Motor neuron (in vitro differentiated cells): Measurements from ENCODE around the gene ELAPOR2. TPM values are rescaled to one million over a fixed set of nuclear protein-coding genes. Genes with fewer than 3 reads are reported as not detected.
"Not testable (repeated sequence)": the region's sequence is repeated elsewhere in the genome, so short reads cannot be mapped to it uniquely, and the experiment has no call there.

Experiments
- ATAC-seq, 8 experiments: fragments of 200-7000 bp; cut with Tn5 transposase; replicated peaks in 6 of 8; 2 replicates each; pipeline ENCODE4 v1.8.0; 2021; ENCODE audit warnings: mild to moderate bottlenecking in 8 of 8, moderate library complexity in 8 of 8
- H3K27ac ChIP-seq, 2 donors: fragments of 250-450 bp; sonication (Bioruptor Pico); 2 replicates each; pipeline ENCODE4 v1.9.0; 2021; ENCODE audit warnings: antibody characterized with exemption in 2 of 2, mild to moderate bottlenecking in 2 of 2, moderate library complexity in 1 of 2
- H3K4me1 ChIP-seq, 2 donors: fragments of 250-450 bp; sonication (Bioruptor Pico); replicated peaks in 1 of 2; 2 replicates each; pipeline ENCODE4 v1.6.1; 2021; ENCODE audit warnings: antibody characterized with exemption in 2 of 2, mild to moderate bottlenecking in 2 of 2, moderate library complexity in 1 of 2
- H3K4me3 ChIP-seq, 5 donors: fragments of 250-450 bp; sonication (Bioruptor Pico); 2 replicates each; pipeline ENCODE4 v1.9.0; 2021; ENCODE audit warnings: antibody characterized with exemption in 5 of 5, mild to moderate bottlenecking in 5 of 5, moderate library complexity in 4 of 5
- WGBS, 10 experiments: fragments of 450-650 bp; shearing (Covaris generic); methylation state at CpG; one replicate each; pipeline ENCODE4 v1.0.0; 2022; 5-methylcytosine and 5-hydroxymethylcytosine counted together
- in situ Hi-C, 9 experiments: fragments of 400-800 bp; cut with MboI; loops; one replicate each; pipeline ENCODE4 v1.15.0; 2021; ENCODE audit warnings: low sequenced_read_pairs in 9 of 9, low pct_unique_long_range_greater_than_20kb in 2 of 9; ENCODE audit not compliant: unreplicated experiment in 9 of 9
- total RNA-seq, 8 experiments: library from RNA; unstranded; fragments of 300-600 nt; gene quantifications; 2 replicates each; pipeline versions ENCODE4 v1.2.3 to v1.2.4, GENCODE V29; 2022

ELAPOR2 gene
- total RNA-seq, 8 experiments from 2014 or later: 0.46 to 50.1 (median 39.9) TPM

GRCh38 chr7:87075671-87076404 is 16.4 kb upstream of the ELAPOR2 start:
- no peak overlapping the region for H3K4me3 ChIP-seq
- ATAC-seq: peak in 2 of 8 experiments; percentile 40
- 13 to 100% (median 56%) methylated on average over 1 to 2 of the region's 2 CpGs; no CpG with 5 or more reads in 1 of the 10 experiments for WGBS, 10 experiments

GRCh38 chr7:87067788-87068187 is 8.3 kb upstream of the ELAPOR2 start:
- Histone ChIP-seq H3K4me3 (no peak overlapping the region), H3K27ac (no peak overlapping the region), H3K4me1 (no peaks in the 10 kb centered on the region)
- in situ Hi-C loops: loop anchor here in 1 of 9 experiments (25.0 kb wide), 1 partner anchor 130 kb away; no protein-coding TSS in a partner anchor
- no peak for ATAC-seq

More at GRCh38 chr7:87075671-87076404, 16.4 kb upstream of the ELAPOR2 start:
- Histone ChIP-seq H3K4me1 (peaks cover 0 to 7% of the 10 kb centered on the region in 2 donors), H3K27ac (no peak overlapping the region)
- in situ Hi-C loops: no loop called here

GRCh38 chr7:87060288-87060537 is 759 bp upstream of the ELAPOR2 start:
- WGBS, 10 experiments: 0 to 100% (median 70%) methylated on average over 1 to 2 of the region's 2 CpGs; no CpG with 5 or more reads in 2 of the 10 experiments
- no peak for ATAC-seq
- peak overlapping the region; percentile 59 to 92 (median 72) for H3K4me3 ChIP-seq
- in situ Hi-C loops: loop anchor here in 1 of 9 experiments (25.0 kb wide), 1 partner anchor 123 kb away; no protein-coding TSS in a partner anchor
- H3K4me1 ChIP-seq: peaks cover 14 to 16% of the 10 kb centered on the region in 2 donors
- peak overlapping the region in 1 of 2 donors; percentile 50 for H3K27ac ChIP-seq

- ATAC-seq: peak in 6 of 8 experiments; percentile 4 to 71 (median 67)
- H3K27ac ChIP-seq: peak overlapping the region; percentile 76 to 77
- peaks cover 14 to 16% of the 10 kb centered on the region in 2 donors for H3K4me1 ChIP-seq
- in situ Hi-C loops: loop anchor here in 1 of 9 experiments (25.0 kb wide), 1 partner anchor 122 kb away; no protein-coding TSS in a partner anchor
- H3K4me3 ChIP-seq: peak overlapping the region; percentile 59 to 92 (median 72)
- 0 to 40% (median 6%) methylated on average over 1 to 10 of the region's 40 CpGs; no CpG with 5 or more reads in 2 of the 10 experiments for WGBS, 10 experiments
These were observed 520 bp downstream of the ELAPOR2 start for GRCh38 chr7:87058744-87059524.

- ATAC-seq: no peak
- H3K4me3 ChIP-seq: no peak overlapping the region
- 58 to 100% (median 93%) methylated on average over 1 to 2 of the region's 2 CpGs; no CpG with 5 or more reads in 2 of the 10 experiments for WGBS, 10 experiments
- no peak overlapping the region for H3K27ac ChIP-seq
- in situ Hi-C loops: loop anchor here in 1 of 9 experiments (25.0 kb wide), 1 partner anchor 120 kb away; no protein-coding TSS in a partner anchor
- peaks cover 14 to 16% of the 10 kb centered on the region in 2 donors for H3K4me1 ChIP-seq
These were observed 2.2 kb downstream of the ELAPOR2 start for GRCh38 chr7:87057210-87057609.

- no peak overlapping the region for H3K27ac ChIP-seq
- no peak for ATAC-seq
- peaks cover 14 to 16% of the 10 kb centered on the region in 2 donors for H3K4me1 ChIP-seq
- 20 to 100% (median 79%) methylated on average over 1 to 3 of the region's 3 CpGs; no CpG with 5 or more reads in 1 of the 10 experiments for WGBS, 10 experiments
- H3K4me3 ChIP-seq: no peak overlapping the region
- in situ Hi-C loops: loop anchor here in 1 of 9 experiments (25.0 kb wide), 1 partner anchor 119 kb away; no protein-coding TSS in a partner anchor
These were observed 3.1 kb downstream of the ELAPOR2 start for GRCh38 chr7:87056346-87056745.

GRCh38 chr7:87048839-87049238 is 10.6 kb downstream of the ELAPOR2 start:
- 47 to 100% (median 93%) methylated on average over 1 of the region's 1 CpG; no CpG with 5 or more reads in 1 of the 10 experiments for WGBS, 10 experiments
- in situ Hi-C loops: no loop called here
- no peak for ATAC-seq
- Histone ChIP-seq H3K4me1 (no peaks in the 10 kb centered on the region), H3K27ac (no peak overlapping the region), H3K4me3 (no peak overlapping the region)

GRCh38 chr7:87046456-87046855 is 13.0 kb downstream of the ELAPOR2 start:
- in situ Hi-C loops: no loop called here
- 10 to 100% (median 80%) methylated on average over 2 to 5 of the region's 5 CpGs; no CpG with 5 or more reads in 1 of the 10 experiments for whole genome bisulfite sequencing, 10 experiments
- ATAC-seq: no peak
- Histone ChIP-seq H3K27ac (no peak overlapping the region), H3K4me1 (no peaks in the 10 kb centered on the region), H3K4me3 (no peak overlapping the region)

GRCh38 chr7:87044713-87045112 is 14.7 kb downstream of the ELAPOR2 start:
- no CpG with 5 or more reads among the region's 2 CpGs for WGBS, 10 experiments
- H3K4me3 ChIP-seq, in situ Hi-C loops, ATAC-seq, H3K27ac ChIP-seq, H3K4me1 ChIP-seq: not testable (repeated sequence)

- H3K4me3 ChIP-seq, ATAC-seq, in situ Hi-C loops, H3K27ac ChIP-seq: not testable (repeated sequence)
- 20 to 100% methylated on average over 1 of the region's 5 CpGs; no CpG with 5 or more reads in 8 of the 10 experiments for WGBS, 10 experiments
- H3K4me1 ChIP-seq: peaks cover 3 to 13% of the 10 kb centered on the region in 2 donors
These were observed 17.9 kb downstream of the ELAPOR2 start for GRCh38 chr7:87041586-87041985.

GRCh38 chr7:87039691-87040299 is 19.7 kb downstream of the ELAPOR2 start:
- WGBS, 10 experiments: 0 to 29% (median 0%) methylated on average over 1 to 2 of the region's 34 CpGs; no CpG with 5 or more reads in 7 of the 10 experiments
- peaks cover 3 to 13% of the 10 kb centered on the region in 2 donors for H3K4me1 ChIP-seq
- in situ Hi-C loops: not testable (repeated sequence)
- peak overlapping the region; percentile 93 to 100 for H3K27ac ChIP-seq
- peak in 5 of 8 experiments; percentile 27 to 65 (median 53) for ATAC-seq
- H3K4me3 ChIP-seq: peak overlapping the region; percentile 56 to 99 (median 81)

- peak in 5 of 8 experiments; percentile 21 to 62 (median 50) for ATAC-seq
- in situ Hi-C loops: no loop called here
- H3K27ac ChIP-seq: peak overlapping the region; percentile 93 to 100
- H3K4me1 ChIP-seq: peaks cover 3 to 13% of the 10 kb centered on the region in 2 donors
- 3 to 85% (median 47%) methylated on average over 1 to 5 of the region's 5 CpGs for WGBS, 10 experiments
- peak overlapping the region; percentile 56 to 99 (median 81) for H3K4me3 ChIP-seq
These were observed 20.3 kb downstream of the ELAPOR2 start for GRCh38 chr7:87038993-87039690.
